WTC11 (cell line): ENCODE measurements around the gene GNPTG. TPM values are rescaled to one million over a fixed set of nuclear protein-coding genes. Genes with fewer than 3 reads are reported as not detected.

ENCODE experiments used
- ATAC-seq: fragments of 200-7000 bp; cut with Tn5 transposase; 2 replicates; pipeline ENCODE4 v1.10.0; 2021; ENCODE audit warnings: mild to moderate bottlenecking, moderate library complexity
- CTCF ChIA-PET: fragments of 300-600 bp; sonication (Branson Sonifier 250); formaldehyde crosslinking; loops from one replicate; lab custom pipeline; 2021; ENCODE audit warnings: antibody characterized with exemption; lab: Charles Lee
- POLR2A ChIA-PET: fragments of 350-600 bp; sonication (Branson Sonifier 250); formaldehyde crosslinking; loops from one replicate; lab custom pipeline; 2021; ENCODE audit warnings: antibody characterized with exemption; lab: Charles Lee
- DNase-seq: peaks from one replicate; pipeline ENCODE4 v3.0.0; 2021; ENCODE audit warnings: low spot score
- H3K27ac Mint-ChIP-seq: 2 replicates; pipeline ENCODE4 v1.8.0; 2021; ENCODE audit warnings: mixed read lengths
- H3K27me3 Mint-ChIP-seq: 2 replicates; pipeline ENCODE4 v1.8.0; 2021; ENCODE audit warnings: low read depth, mild to moderate bottlenecking, moderate library complexity, mixed read lengths
- H3K36me3 Mint-ChIP-seq: 2 replicates; pipeline ENCODE4 v1.8.0; 2021; ENCODE audit warnings: mixed read lengths
- H3K4me1 Mint-ChIP-seq: 2 replicates; pipeline ENCODE4 v1.8.0; 2022; ENCODE audit warnings: mixed read lengths
- H3K4me3 Mint-ChIP-seq: 2 replicates; pipeline ENCODE4 v1.8.0; 2021; ENCODE audit warnings: mild to moderate bottlenecking, moderate library complexity, mixed read lengths
- H3K9me3 Mint-ChIP-seq: 2 replicates; pipeline ENCODE4 v1.8.0; 2021; ENCODE audit warnings: mixed read lengths
- CBFB ChIP-seq: sonication (generic); formaldehyde crosslinking; IDR thresholded peaks from 2 replicates; pipeline ENCODE4 v1.8.1; 2022; ENCODE audit warnings: mild to moderate bottlenecking, low read depth, missing genetic modification reagents
- ESRRA ChIP-seq: sonication (generic); formaldehyde crosslinking; IDR thresholded peaks from 2 replicates; pipeline ENCODE4 v1.8.1; 2022; ENCODE audit warnings: mild to moderate bottlenecking, missing genetic modification reagents, borderline replicate concordance
- FOXJ3 ChIP-seq: sonication (generic); formaldehyde crosslinking; IDR thresholded peaks from 2 replicates; pipeline ENCODE4 v1.9.0; 2021; ENCODE audit warnings: missing genetic modification reagents, mild to moderate bottlenecking, borderline replicate concordance
- GABPB1 ChIP-seq: sonication (generic); formaldehyde crosslinking; IDR thresholded peaks from 2 replicates; pipeline ENCODE4 v1.8.1; 2023; ENCODE audit warnings: mild to moderate bottlenecking, missing genetic modification reagents
- MYBL2 ChIP-seq: sonication (generic); formaldehyde crosslinking; IDR thresholded peaks from 2 replicates; pipeline ENCODE4 v1.8.1; 2023; ENCODE audit warnings: mild to moderate bottlenecking, moderate library complexity, missing genetic modification reagents
- NFATC4 ChIP-seq: fragments of 250-450 bp; sonication (Bioruptor Pico); IDR thresholded peaks from 2 replicates; pipeline ENCODE4 v1.9.0; 2021; ENCODE audit warnings: mild to moderate bottlenecking
- NR2C2 ChIP-seq: sonication (generic); formaldehyde crosslinking; IDR thresholded peaks from 2 replicates; pipeline ENCODE4 v1.8.0; 2022; ENCODE audit warnings: mild to moderate bottlenecking, missing genetic modification reagents
- PRRX2 ChIP-seq: fragments of 250-450 bp; sonication (Bioruptor Pico); IDR thresholded peaks from 2 replicates; pipeline ENCODE4 v1.8.0; 2021; ENCODE audit warnings: mild to moderate bottlenecking
- ZNF263 ChIP-seq: sonication (generic); formaldehyde crosslinking; IDR thresholded peaks from 2 replicates; pipeline ENCODE4 v1.8.1; 2022; ENCODE audit warnings: low read depth, mild to moderate bottlenecking, moderate library complexity, missing genetic modification reagents
- ZNF317 ChIP-seq: sonication (generic); formaldehyde crosslinking; IDR thresholded peaks from 2 replicates; pipeline ENCODE4 v1.8.1; 2023; ENCODE audit warnings: low read depth, mild to moderate bottlenecking, moderate library complexity, missing genetic modification reagents, borderline replicate concordance
- total RNA-seq: library from RNA; stranded (reverse); gene quantifications from 3 replicates; pipeline ENCODE4 v1.2.3, GENCODE V29; 2021
- TF ChIP-seq, protein P1 (sequence below): sonication (generic); formaldehyde crosslinking; IDR thresholded peaks from 2 replicates; pipeline ENCODE4 v1.8.1; 2023; ENCODE audit warnings: mild to moderate bottlenecking, missing genetic modification reagents, moderate library complexity
- TF ChIP-seq, protein P2 (sequence below): sonication (generic); formaldehyde crosslinking; IDR thresholded peaks from 2 replicates; pipeline ENCODE4 v1.8.0; 2022; ENCODE audit warnings: mild to moderate bottlenecking, missing genetic modification reagents
- TF ChIP-seq, protein P3 (sequence below): sonication (generic); formaldehyde crosslinking; IDR thresholded peaks from 2 replicates; pipeline ENCODE4 v1.8.1; 2022; ENCODE audit warnings: missing genetic modification reagents, borderline replicate concordance
- TF ChIP-seq, protein P4 (sequence below): sonication (generic); formaldehyde crosslinking; IDR thresholded peaks from 2 replicates; pipeline ENCODE4 v1.8.0; 2022; ENCODE audit warnings: mild to moderate bottlenecking, missing genetic modification reagents
- TF ChIP-seq, protein P5 (sequence below): sonication (generic); formaldehyde crosslinking; IDR thresholded peaks from 2 replicates; pipeline ENCODE4 v1.8.1; 2022; ENCODE audit warnings: low read depth, missing genetic modification reagents, borderline replicate concordance
- TF ChIP-seq, protein P6 (sequence below): fragments of 250-450 bp; sonication (Bioruptor Pico); conservative IDR thresholded peaks from 2 replicates; pipeline ENCODE4 v1.9.0; 2021; ENCODE audit warnings: mild to moderate bottlenecking
- TF ChIP-seq, protein P7 (sequence below): sonication (generic); formaldehyde crosslinking; IDR thresholded peaks from 2 replicates; pipeline ENCODE4 v1.8.0; 2023; ENCODE audit warnings: mild to moderate bottlenecking, missing genetic modification reagents

The GNPTG gene
- total RNA-seq, 1 experiment from 2014 or later, result 35.9 TPM

DNA sequence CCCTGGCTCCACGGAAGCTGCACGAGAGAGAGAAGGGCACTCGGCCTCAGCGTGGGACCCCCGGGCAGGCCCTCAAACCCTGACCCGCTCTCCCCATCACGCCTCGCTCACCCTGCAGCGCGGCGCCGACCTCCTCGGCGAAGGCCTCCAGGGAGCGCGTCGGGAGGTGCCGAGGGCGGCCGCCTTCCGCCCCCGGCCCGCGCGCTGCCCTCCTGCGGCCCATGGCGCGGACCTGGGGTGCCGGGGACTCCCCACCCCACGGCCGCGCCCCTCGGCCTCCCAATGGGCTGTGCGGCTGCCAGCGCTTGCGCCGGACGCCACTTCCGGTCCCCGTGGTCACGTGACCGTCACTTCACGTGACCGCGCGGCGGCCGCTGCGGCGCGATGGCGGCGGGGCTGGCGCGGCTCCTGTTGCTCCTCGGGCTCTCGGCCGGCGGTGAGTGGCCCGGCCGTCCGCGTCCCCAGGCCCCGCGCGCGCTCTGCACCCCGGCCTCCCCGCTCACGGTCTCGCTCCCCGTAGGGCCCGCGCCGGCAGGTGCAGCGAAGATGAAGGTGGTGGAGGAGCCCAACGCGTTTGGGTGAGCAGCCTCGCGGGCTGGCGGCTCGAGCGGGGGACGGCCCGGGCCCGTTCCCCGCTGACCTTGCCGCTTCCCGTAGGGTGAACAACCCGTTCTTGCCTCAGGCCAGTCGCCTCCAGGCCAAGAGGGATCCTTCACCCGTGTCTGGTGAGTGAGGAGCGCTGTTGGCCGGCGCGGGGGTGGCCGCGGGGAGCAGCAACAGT lies at the start of gene GNPTG, which contains the start of gene TSR3 (continued):
- TF ChIP-seq, protein P1, sequence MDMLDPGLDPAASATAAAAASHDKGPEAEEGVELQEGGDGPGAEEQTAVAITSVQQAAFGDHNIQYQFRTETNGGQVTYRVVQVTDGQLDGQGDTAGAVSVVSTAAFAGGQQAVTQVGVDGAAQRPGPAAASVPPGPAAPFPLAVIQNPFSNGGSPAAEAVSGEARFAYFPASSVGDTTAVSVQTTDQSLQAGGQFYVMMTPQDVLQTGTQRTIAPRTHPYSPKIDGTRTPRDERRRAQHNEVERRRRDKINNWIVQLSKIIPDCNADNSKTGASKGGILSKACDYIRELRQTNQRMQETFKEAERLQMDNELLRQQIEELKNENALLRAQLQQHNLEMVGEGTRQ (CRISPR knock-in tag), result peak; percentile 100
- TF ChIP-seq NFATC4 (CRISPR knock-in tag) (no peak), NR2C2 (no peak), ZNF263 (CRISPR knock-in tag) (no peak), FOXJ3 (CRISPR knock-in tag) (no peak)
- TF ChIP-seq, protein P2, sequence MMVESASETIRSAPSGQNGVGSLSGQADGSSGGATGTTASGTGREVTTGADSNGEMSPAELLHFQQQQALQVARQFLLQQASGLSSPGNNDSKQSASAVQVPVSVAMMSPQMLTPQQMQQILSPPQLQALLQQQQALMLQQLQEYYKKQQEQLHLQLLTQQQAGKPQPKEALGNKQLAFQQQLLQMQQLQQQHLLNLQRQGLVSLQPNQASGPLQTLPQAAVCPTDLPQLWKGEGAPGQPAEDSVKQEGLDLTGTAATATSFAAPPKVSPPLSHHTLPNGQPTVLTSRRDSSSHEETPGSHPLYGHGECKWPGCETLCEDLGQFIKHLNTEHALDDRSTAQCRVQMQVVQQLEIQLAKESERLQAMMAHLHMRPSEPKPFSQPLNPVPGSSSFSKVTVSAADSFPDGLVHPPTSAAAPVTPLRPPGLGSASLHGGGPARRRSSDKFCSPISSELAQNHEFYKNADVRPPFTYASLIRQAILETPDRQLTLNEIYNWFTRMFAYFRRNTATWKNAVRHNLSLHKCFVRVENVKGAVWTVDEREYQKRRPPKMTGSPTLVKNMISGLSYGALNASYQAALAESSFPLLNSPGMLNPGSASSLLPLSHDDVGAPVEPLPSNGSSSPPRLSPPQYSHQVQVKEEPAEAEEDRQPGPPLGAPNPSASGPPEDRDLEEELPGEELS (CRISPR knock-in tag), result peak; percentile 85; the same call in 1 of the 2 replicates
- TF ChIP-seq, protein P3, sequence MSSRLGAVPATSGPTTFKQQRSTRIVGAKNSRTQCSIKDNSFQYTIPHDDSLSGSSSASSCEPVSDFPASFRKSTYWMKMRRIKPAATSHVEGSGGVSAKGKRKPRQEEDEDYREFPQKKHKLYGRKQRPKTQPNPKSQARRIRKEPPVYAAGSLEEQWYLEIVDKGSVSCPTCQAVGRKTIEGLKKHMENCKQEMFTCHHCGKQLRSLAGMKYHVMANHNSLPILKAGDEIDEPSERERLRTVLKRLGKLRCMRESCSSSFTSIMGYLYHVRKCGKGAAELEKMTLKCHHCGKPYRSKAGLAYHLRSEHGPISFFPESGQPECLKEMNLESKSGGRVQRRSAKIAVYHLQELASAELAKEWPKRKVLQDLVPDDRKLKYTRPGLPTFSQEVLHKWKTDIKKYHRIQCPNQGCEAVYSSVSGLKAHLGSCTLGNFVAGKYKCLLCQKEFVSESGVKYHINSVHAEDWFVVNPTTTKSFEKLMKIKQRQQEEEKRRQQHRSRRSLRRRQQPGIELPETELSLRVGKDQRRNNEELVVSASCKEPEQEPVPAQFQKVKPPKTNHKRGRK (CRISPR knock-in tag), result no peak
- TF ChIP-seq, protein P4, sequence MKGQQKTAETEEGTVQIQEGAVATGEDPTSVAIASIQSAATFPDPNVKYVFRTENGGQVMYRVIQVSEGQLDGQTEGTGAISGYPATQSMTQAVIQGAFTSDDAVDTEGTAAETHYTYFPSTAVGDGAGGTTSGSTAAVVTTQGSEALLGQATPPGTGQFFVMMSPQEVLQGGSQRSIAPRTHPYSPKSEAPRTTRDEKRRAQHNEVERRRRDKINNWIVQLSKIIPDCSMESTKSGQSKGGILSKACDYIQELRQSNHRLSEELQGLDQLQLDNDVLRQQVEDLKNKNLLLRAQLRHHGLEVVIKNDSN (CRISPR knock-in tag), result peak; percentile 98

DNA sequence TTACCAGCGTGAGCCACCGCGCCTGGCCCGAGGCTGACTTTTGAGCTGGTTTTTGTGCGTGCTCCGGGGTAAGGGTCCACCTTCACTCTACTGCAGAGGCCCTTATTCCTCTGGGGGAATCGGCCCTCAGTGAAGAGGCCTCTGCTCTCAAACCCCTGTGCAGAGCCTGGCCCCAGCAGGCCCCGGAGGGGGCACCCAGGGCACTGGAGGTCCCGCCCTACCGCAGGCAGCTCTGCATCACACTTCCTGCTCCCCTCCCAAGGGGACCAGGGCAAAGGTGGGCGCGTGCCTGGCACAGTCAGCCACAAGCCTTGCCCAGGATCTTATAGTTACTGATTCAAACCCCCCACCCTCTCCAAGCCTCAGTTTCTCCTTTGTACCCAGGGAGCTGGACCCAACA lies 45.9 kb upstream of the GNPTG start:
- no peaks in the 10 kb centered on the region for H3K9me3 Mint-ChIP-seq
- no peak overlapping the region for H3K4me3 Mint-ChIP-seq
- ChIA-PET CTCF (interaction anchor here (0.7 to 1.6 kb wide), 3 partner anchors 16 to 249 kb away, joined by 3 to 9 read pairs (median 3); no protein-coding TSS in a partner anchor), POLR2A (no interaction called here)
- H3K27me3 Mint-ChIP-seq, result no peaks in the 10 kb centered on the region
- 0 out of 2 replicates have a peak, but pooled peaks cover 7% of the 10 kb centered on the region for H3K36me3 Mint-ChIP-seq
- H3K4me1 Mint-ChIP-seq, result peaks cover 13% of the 10 kb centered on the region
- H3K27ac Mint-ChIP-seq, result no peak overlapping the region
- DNase-seq (no peak), ATAC-seq (no peak)
- TF ChIP-seq GABPB1 (CRISPR knock-in tag), result no peak
- TF ChIP-seq ZNF317, result no peak
- no peak for TF ChIP-seq ESRRA (CRISPR knock-in tag)
- TF ChIP-seq, protein P5, sequence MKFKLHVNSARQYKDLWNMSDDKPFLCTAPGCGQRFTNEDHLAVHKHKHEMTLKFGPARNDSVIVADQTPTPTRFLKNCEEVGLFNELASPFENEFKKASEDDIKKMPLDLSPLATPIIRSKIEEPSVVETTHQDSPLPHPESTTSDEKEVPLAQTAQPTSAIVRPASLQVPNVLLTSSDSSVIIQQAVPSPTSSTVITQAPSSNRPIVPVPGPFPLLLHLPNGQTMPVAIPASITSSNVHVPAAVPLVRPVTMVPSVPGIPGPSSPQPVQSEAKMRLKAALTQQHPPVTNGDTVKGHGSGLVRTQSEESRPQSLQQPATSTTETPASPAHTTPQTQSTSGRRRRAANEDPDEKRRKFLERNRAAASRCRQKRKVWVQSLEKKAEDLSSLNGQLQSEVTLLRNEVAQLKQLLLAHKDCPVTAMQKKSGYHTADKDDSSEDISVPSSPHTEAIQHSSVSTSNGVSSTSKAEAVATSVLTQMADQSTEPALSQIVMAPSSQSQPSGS, result no peak
- no peak for TF ChIP-seq CBFB
- TF ChIP-seq, protein P6, sequence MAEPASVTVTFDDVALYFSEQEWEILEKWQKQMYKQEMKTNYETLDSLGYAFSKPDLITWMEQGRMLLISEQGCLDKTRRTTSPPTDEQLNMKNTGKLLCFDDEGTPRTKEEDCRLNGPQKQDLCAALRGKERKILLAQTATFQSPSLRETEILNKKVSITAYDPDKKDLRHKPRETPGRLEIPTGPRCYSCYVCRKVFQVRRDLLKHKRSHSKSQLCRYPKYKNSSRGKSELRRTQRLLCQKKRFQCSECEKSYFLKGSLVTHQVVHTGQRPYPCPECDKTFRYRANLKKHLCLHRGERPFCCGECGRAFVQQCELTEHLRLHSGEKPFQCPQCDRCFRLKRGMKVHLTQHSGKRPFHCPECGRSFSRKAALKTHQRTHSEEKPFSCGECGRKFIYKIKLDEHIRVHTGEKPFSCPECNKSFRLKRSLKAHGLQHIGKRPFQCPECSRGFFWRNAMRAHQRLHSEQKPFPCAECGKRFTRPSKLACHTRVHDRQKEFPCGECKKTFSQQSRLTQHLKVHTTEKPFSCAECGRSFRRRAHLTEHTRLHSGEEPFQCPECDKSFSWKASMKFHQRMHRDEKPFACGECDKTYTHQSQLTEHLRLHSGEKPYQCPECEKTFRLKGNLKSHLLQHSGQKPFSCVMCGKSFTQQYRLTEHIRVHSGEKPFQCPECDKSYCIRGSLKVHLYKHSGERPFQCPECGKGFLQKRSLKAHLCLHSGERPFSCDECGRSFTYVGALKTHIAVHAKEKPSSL (CRISPR knock-in tag), result no peak
- TF ChIP-seq PRRX2 (CRISPR knock-in tag), result no peak
- TF ChIP-seq, protein P7, sequence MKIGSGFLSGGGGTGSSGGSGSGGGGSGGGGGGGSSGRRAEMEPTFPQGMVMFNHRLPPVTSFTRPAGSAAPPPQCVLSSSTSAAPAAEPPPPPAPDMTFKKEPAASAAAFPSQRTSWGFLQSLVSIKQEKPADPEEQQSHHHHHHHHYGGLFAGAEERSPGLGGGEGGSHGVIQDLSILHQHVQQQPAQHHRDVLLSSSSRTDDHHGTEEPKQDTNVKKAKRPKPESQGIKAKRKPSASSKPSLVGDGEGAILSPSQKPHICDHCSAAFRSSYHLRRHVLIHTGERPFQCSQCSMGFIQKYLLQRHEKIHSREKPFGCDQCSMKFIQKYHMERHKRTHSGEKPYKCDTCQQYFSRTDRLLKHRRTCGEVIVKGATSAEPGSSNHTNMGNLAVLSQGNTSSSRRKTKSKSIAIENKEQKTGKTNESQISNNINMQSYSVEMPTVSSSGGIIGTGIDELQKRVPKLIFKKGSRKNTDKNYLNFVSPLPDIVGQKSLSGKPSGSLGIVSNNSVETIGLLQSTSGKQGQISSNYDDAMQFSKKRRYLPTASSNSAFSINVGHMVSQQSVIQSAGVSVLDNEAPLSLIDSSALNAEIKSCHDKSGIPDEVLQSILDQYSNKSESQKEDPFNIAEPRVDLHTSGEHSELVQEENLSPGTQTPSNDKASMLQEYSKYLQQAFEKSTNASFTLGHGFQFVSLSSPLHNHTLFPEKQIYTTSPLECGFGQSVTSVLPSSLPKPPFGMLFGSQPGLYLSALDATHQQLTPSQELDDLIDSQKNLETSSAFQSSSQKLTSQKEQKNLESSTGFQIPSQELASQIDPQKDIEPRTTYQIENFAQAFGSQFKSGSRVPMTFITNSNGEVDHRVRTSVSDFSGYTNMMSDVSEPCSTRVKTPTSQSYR (CRISPR knock-in tag), result no peak
- no peak for TF ChIP-seq NR2C2
- TF ChIP-seq MYBL2, result no peak
